Middle frontal gyrus (tissue), 1 donor: Measurements from ENCODE around the gene SWAP70.

Experiments
- DNase-seq: peaks from one replicate; pipeline ENCODE4 v3.0.0-alpha.2; 2015; ENCODE audit warnings: low spot score; ENCODE audit errors: extremely low spot score

The SWAP70 gene

GRCh38 chr11:9774109-9774508 is 110.2 kb downstream of the SWAP70 start:
- no peak for DNase-seq

DNA sequence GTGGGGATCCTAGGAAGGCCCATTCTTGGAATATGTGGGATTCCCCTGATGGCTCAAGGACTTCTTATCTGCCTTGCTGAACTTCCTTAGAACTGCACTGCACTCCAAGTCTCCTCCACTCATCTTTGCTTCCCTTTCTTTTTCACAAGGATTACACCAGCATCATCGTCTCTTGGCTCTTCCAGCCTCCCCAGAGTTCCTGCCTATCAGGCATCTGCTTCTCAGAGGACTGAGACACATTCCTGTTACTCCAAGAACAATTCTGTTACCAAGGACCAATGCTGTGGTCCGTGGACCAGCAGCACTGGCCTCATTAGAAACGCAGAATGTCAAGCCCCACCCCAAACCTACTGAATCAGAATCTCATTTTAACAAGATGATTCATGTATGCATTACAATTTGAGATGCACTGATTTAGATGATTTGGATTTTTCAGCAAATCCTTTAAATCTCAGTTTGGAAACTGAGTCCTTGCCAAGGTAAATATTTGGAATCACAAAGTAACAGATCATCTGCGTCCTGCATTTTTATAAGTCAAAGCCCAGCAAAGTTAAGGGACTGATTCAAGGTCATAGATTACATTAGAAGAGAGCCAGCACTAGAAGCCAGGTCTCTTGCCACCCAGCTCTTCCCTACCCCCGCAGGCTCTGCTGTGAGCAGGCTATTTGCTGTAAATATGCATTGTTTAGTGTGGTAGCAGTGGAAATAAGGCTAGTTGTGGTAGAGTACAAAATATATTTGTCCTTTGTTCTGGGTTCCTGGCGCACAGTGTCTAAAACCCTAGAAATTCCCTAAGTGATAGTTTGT is 110.9 kb downstream of the SWAP70 start:
- DNase-seq = no peak

DNA sequence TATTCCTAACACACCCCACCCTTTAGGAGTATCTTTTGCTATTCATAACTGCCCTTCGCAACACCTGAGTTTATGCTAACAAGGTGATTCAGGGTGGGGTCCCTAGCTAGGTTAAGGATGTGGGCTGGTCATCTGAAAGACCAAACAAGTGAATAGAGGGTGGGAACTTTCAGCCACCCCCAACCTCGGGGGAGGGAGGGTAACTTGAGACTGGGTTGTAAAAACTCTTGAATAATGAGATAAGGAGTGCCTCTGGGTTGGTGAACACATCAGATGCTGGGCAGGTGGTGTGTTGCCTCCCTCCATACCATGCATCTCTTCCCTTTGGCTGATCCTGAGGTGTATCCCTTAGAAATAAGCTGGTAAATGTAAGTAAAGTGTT is 111.5 kb downstream of the SWAP70 start:
- no peak for DNase-seq

DNA sequence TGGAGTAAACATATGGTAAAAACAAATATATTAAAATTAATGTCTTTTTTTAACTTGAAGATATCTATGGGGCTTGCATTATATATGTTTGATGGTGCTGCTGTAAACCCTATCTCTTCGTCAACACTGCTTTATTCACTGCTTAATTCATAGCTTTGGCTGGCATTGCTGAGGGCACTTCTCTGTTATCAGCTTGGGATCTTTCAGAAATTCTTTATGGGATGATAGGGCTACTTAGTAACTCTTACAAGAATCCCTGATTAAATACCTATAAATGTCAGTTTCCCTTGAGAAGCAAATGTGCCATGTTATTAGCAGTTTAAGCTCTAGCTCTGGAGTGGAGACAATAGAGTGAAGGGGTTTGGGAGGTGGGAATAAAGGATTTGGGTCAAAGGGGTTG is 112.3 kb downstream of the SWAP70 start:
- no peak for DNase-seq

GRCh38 chr11:9777066-9777465 is 113.2 kb downstream of the SWAP70 start:
- DNase-seq = no peak

DNA sequence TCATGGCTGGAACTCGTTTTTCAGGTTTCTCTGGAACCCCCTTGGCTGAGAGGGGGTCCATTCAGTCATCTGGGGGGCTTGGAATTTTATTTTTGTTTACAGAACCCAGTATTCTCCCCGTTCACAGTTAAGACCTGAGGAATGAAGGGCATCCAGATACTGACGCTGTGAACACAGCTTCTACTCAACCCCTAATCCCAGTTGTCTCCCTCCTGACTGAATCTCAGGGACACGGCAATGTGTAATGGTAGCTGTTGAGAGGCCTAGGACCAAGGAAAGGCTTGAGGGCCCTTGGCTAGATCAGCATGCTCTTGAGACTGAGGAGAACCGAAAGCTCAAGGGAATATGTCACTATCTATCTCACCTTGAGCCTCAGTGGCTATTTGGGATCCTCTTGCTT is 113.6 kb downstream of the SWAP70 start:
- DNase-seq = no peak

- DNase-seq = no peak
These were observed 117.1 kb downstream of the SWAP70 start for GRCh38 chr11:9780929-9781328.

DNA sequence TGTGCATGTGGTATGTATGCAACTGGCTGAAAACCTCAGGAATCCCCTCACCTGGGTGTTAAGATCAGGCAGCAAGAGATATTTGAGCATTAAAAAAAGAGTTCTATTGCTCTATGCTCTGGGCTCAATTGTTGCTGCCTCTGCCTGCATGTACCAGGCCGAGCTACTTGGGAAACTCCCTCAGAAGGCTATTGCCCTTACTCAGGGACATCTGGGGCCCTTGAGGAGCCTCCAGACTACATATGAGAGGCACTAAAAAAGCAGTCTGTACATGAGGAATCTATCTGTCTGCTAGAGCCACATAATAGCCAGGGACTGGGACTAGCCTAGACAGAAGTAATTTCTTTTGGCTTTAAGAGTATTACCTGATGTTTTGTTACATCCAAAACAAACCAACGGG is 120.1 kb downstream of the SWAP70 start:
- DNase-seq = no peak

GRCh38 chr11:9784602-9785315 is 120.9 kb downstream of the SWAP70 start:
- no peak for DNase-seq

DNA sequence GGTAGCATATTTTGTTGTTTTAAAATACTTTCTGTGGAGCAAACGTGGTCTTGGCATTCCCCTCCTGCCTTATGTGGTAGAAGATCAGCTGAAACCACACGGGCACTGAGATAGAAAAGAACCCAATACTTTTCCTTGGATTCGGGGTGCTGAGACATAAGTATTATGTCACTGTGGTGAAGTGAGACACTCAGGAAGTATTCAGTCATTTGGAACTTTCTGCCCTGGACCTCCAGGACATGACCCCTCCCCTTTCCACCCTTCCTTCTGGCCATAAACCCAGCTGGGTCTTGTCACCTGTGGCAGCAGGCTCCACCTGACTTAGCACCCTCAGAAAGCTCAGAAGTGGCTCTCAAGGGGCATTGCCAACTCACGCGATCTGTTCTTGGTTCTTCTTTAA is 123.4 kb downstream of the SWAP70 start:
- no peak for DNase-seq

GRCh38 chr11:9787981-9788521 is 124.2 kb downstream of the SWAP70 start:
- DNase-seq = no peak

DNA sequence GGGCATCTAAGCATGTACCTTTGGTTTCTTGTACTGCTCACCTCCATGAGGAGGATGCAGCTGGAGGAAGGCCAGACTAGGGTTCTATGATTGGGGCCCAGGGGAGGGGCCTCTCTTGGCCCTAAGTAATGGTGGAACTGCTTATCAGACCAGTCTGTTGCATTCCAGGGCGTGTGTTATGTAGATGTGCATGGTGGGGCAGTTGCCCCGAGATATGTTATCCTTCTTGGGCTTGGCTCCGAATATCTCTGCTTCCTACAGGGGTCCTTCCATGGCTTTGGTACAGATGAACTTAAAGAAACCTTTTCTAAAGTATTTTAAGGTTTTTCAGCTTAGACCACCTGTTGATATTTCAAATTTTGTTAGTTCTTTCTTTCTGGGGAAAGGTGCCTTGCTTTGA is 126.0 kb downstream of the SWAP70 start:
- DNase-seq = no peak

- DNase-seq = no peak
These were observed 126.8 kb downstream of the SWAP70 start for GRCh38 chr11:9790703-9791102.

GRCh38 chr11:9796266-9796665 is 132.4 kb downstream of the SWAP70 start:
- DNase-seq = no peak

DNA sequence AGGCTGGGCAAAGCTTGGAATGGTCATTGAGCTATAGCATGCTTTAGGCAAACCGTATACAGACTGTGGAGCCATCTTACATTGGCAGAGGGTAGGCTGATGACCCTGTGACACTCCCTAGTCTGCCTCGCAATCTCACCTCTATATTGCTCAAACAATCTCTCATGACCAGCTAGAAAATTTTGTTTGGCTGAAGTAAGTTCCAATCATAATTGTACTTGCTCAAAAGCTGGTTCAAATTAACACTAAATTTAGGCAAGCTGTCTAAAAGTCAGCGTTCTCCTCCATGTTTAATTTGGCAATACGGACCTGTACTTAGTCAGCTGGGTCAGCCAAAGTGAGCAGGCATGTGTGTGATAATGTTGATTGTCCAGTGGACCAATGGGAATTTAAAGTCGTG is 133.0 kb downstream of the SWAP70 start:
- DNase-seq = no peak

DNA sequence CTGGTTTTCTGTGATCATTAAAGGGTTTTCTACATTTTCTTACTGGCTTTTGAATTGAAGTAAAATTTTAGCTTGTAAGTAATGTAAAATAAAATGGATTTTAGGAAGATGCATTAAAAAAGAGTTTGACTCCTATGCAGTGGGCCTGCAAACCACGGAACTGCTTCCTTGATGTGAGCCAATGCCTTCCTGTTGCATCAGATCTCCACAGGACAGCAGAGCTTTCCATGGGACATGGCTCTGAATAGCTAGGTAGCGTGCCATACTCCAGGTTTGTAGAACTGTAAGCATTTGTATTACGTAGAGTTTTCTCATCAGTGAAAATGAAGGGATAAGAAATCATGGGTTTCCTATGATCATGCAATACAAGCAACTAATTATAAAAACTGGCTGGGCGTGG is 133.4 kb downstream of the SWAP70 start:
- DNase-seq = no peak

- DNase-seq = no peak
These were observed 136.0 kb downstream of the SWAP70 start for GRCh38 chr11:9799886-9800285.

GRCh38 chr11:9802291-9802861 is 138.5 kb downstream of the SWAP70 start:
- DNase-seq = no peak
